K562 (cell line): Measurements from ENCODE around the gene PIK3C2B. TPM values are rescaled to one million over a fixed set of nuclear protein-coding genes. Genes with fewer than 3 reads are reported as not detected.

ENCODE experiments used
- ATAC-seq: fragments of 200-7000 bp; cut with Tn5 transposase; 3 replicates; pipeline ENCODE4 v1.9.1; 2020; ENCODE audit warnings: moderate library complexity
- BruUV-seq: library from RNA; stranded (reverse); fragments of 400-500 nt; replicated peaks from 2 replicates; lab custom pipeline; 2021; lab: Mats Ljungman, UMichigan
- CTCF ChIA-PET: fragments of 300-600 bp; formaldehyde crosslinking; extraction: SDS; loops from one replicate; lab custom pipeline; 2021; ENCODE audit warnings: low intra/inter-chr PET ratio; lab: Yijun Ruan, JAX
- POLR2A ChIA-PET: fragments of 300-600, 350-650 bp; sonication (Branson Sonifier 250); formaldehyde crosslinking; extraction: SDS; loops from one replicate; lab custom pipeline; 2021; ENCODE audit warnings: antibody characterized with exemption, inconsistent platforms; lab: Yijun Ruan, JAX
- DNase-seq, 4 experiments: peaks; one replicate each; pipeline versions ENCODE4 v3.0.0 to v3.0.0-alpha.2; 2011 to 2018; ENCODE audit warnings: low spot score in 3 of 4, mixed read lengths in 3 of 4; ENCODE audit errors: extremely low read depth in 1 of 4
- FAIRE-seq: peaks from 2 replicates; lab custom pipeline; 2011; peaks lifted over from hg19 to GRCh38; lab: Jason Lieb, UNC
- H2AFZ ChIP-seq: 2 replicates; pipeline ENCODE4 v1.6.0; 2011; ENCODE audit warnings: low read depth, low read length, control low read depth, inconsistent platforms
- H3K27ac ChIP-seq: fragments of 200-600 bp; 3 replicates; pipeline ENCODE4 v1.8.0; 2011; ENCODE audit warnings: low read depth, mild to moderate bottlenecking, control low read depth, inconsistent platforms, low read length, moderate library complexity, mixed read lengths; ENCODE audit errors: extremely low read depth
- H3K27me3 ChIP-seq, 2 experiments: fragments of 300-600 bp in 1 of 2; 2 replicates in 1 of 2; 3 replicates in 1 of 2; pipeline versions ENCODE4 v1.6.0 to v1.8.0; 2011; ENCODE audit warnings: inconsistent platforms in 2 of 2, low read length in 2 of 2, mild to moderate bottlenecking in 1 of 2, mixed read lengths in 1 of 2, moderate library complexity in 1 of 2; ENCODE audit not compliant: control insufficient read depth in 2 of 2, insufficient read depth in 2 of 2
- H3K36me3 ChIP-seq: fragments of 300-600 bp; 3 replicates; pipeline ENCODE4 v1.8.0; 2011; ENCODE audit warnings: mild to moderate bottlenecking, low read length, inconsistent platforms; ENCODE audit not compliant: control insufficient read depth, insufficient read depth
- H3K4me1 ChIP-seq, 2 experiments: fragments of 200-600 bp in 1 of 2; replicated peaks in 1 of 2; 2 replicates in 1 of 2; 3 replicates in 1 of 2; pipeline versions ENCODE4 v1.5.1 to v1.8.0; 2011; ENCODE audit warnings: inconsistent platforms in 2 of 2, low read length in 2 of 2, mild to moderate bottlenecking in 1 of 2, mixed read lengths in 1 of 2, moderate library complexity in 1 of 2; ENCODE audit not compliant: control insufficient read depth in 2 of 2, insufficient read depth in 2 of 2
- H3K4me2 ChIP-seq: 2 replicates; pipeline ENCODE4 v1.6.1; 2011; ENCODE audit warnings: low read length, control low read depth, inconsistent platforms, mixed read lengths; ENCODE audit not compliant: insufficient read depth
- H3K4me3 ChIP-seq: fragments of 200-600 bp; sonication (generic), shearing (Covaris generic); 2 replicates; pipeline ENCODE4 v1.5.1; 2016; ENCODE audit warnings: control low read depth, inconsistent platforms
- H3K79me2 ChIP-seq: fragments of 200-600 bp; 3 replicates; pipeline ENCODE4 v1.8.0; 2011; ENCODE audit warnings: low read length, inconsistent platforms; ENCODE audit not compliant: control insufficient read depth, insufficient read depth
- H3K9ac ChIP-seq, 2 experiments: 2 replicates each; pipeline versions ENCODE4 v1.6.0 to v1.6.1; 2011; ENCODE audit warnings: low read depth in 2 of 2, low read length in 2 of 2, control low read depth in 1 of 2, inconsistent platforms in 1 of 2, mild to moderate bottlenecking in 1 of 2, mixed read lengths in 1 of 2; ENCODE audit not compliant: insufficient read depth in 1 of 2
- H3K9me1 ChIP-seq: one replicate; pipeline ENCODE4 v1.6.0; 2011; ENCODE audit warnings: inconsistent platforms, mild to moderate bottlenecking, low read length, moderate library complexity; ENCODE audit not compliant: control insufficient read depth, insufficient read depth
- H3K9me3 ChIP-seq: replicated peaks from 2 replicates; pipeline ENCODE4 v1.5.1; 2011; ENCODE audit warnings: low read depth, low read length, inconsistent platforms; ENCODE audit not compliant: control insufficient read depth, insufficient read depth
- H4K20me1 ChIP-seq: replicated peaks from 2 replicates; pipeline ENCODE4 v1.6.1; 2011; ENCODE audit warnings: low read length, inconsistent platforms, mixed read lengths; ENCODE audit not compliant: control insufficient read depth, insufficient read depth
- CBFA2T2 ChIP-seq: fragments of 450-650 bp; conservative IDR thresholded peaks from 2 replicates; pipeline ENCODE4 v1.6.1; 2017; ENCODE audit warnings: mild to moderate bottlenecking
- CBFA2T3 ChIP-seq: fragments of 450-650 bp; IDR thresholded peaks from 2 replicates; pipeline ENCODE4 v1.6.1; 2017
- CCAR2 ChIP-seq: fragments of 200-400 bp; formaldehyde crosslinking; IDR thresholded peaks from 2 replicates; pipeline ENCODE4 v1.6.1; 2017; ENCODE audit warnings: mild to moderate bottlenecking, low read depth, low read length
- EP400 ChIP-seq: fragments of 450-650 bp; IDR thresholded peaks from 2 replicates; pipeline ENCODE4 v1.6.1; 2017; ENCODE audit warnings: antibody characterized with exemption, mild to moderate bottlenecking, moderate library complexity
- ESRRB ChIP-seq: fragments of 250-450 bp; sonication (Bioruptor Pico); IDR thresholded peaks from 2 replicates; pipeline ENCODE4 v1.5.0; 2020; ENCODE audit warnings: mild to moderate bottlenecking, moderate library complexity, borderline replicate concordance
- IRF9 ChIP-seq: fragments of 450-650 bp; IDR thresholded peaks from 2 replicates; pipeline ENCODE4 v1.6.1; 2016; ENCODE audit warnings: missing biosample characterization, missing genetic modification characterization
- LARP7 ChIP-seq: fragments of 450-650 bp; IDR thresholded peaks from 2 replicates; pipeline ENCODE4 v1.6.1; 2016
- MNT ChIP-seq, 2 experiments: fragments of 450-650 bp; conservative IDR thresholded peaks; 2 replicates each; pipeline ENCODE4 v1.6.1; 2017; ENCODE audit warnings: mild to moderate bottlenecking in 2 of 2, moderate library complexity in 2 of 2
- MYNN ChIP-seq, 2 experiments: sonication (generic); formaldehyde crosslinking in 1 of 2; IDR thresholded peaks; 2 replicates each; pipeline versions ENCODE4 v1.5.0 to v1.6.1; 2016 to 2020; ENCODE audit warnings: antibody characterized with exemption in 1 of 2, missing genetic modification reagents in 1 of 2
- NEUROD1 ChIP-seq: fragments of 150-350 bp; IDR thresholded peaks from 2 replicates; pipeline ENCODE4 v1.6.1; 2014; ENCODE audit warnings: borderline replicate concordance, low read length, low read depth; ENCODE audit not compliant: partially characterized antibody
- PTRF ChIP-seq: fragments of 450-650 bp; IDR thresholded peaks from 2 replicates; pipeline ENCODE4 v1.6.1; 2016; ENCODE audit warnings: mild to moderate bottlenecking, missing genetic modification characterization, missing compliant biosample characterization
- RBM17 ChIP-seq: fragments of 200-400 bp; formaldehyde crosslinking; IDR thresholded peaks from 2 replicates; pipeline ENCODE4 v1.6.1; 2017; ENCODE audit warnings: low read depth, mild to moderate bottlenecking, low read length, borderline replicate concordance
- TAL1 ChIP-seq: fragments of 450-650 bp; IDR thresholded peaks from 2 replicates; pipeline ENCODE4 v1.6.1; 2016; ENCODE audit warnings: mild to moderate bottlenecking
- TARDBP ChIP-seq: fragments of 450-650 bp; IDR thresholded peaks from 2 replicates; pipeline ENCODE4 v1.6.1; 2016
- TCF3 ChIP-seq: sonication (generic); formaldehyde crosslinking; IDR thresholded peaks from 2 replicates; pipeline ENCODE4 v1.4.0; 2020; ENCODE audit warnings: mild to moderate bottlenecking, missing genetic modification reagents
- TOE1 ChIP-seq, 2 experiments: fragments of 450-650 bp in 1 of 2; sonication (generic) in 1 of 2; formaldehyde crosslinking in 1 of 2; IDR thresholded peaks; 2 replicates each; pipeline versions ENCODE4 v1.7.1 to v1.8.0; 2016 to 2022; ENCODE audit warnings: borderline replicate concordance in 2 of 2, mild to moderate bottlenecking in 2 of 2, antibody characterized with exemption in 1 of 2, inconsistent platforms in 1 of 2, low read depth in 1 of 2, missing genetic modification reagents in 1 of 2, moderate library complexity in 1 of 2
- TRIM25 ChIP-seq: fragments of 450-650 bp; IDR thresholded peaks from 2 replicates; pipeline ENCODE4 v1.7.0; 2016; ENCODE audit warnings: borderline replicate concordance
- ZNF121 ChIP-seq: sonication (generic); formaldehyde crosslinking; conservative IDR thresholded peaks from 2 replicates; pipeline ENCODE4 v1.8.0; 2022; ENCODE audit warnings: missing genetic modification reagents
- ZNF184 ChIP-seq: sonication (generic); formaldehyde crosslinking; IDR thresholded peaks from 2 replicates; pipeline ENCODE4 v1.5.0; 2020; ENCODE audit warnings: missing genetic modification reagents
- WGBS: fragments of 100-300 bp; shearing (Covaris generic); methylation state at CpG from one replicate; pipeline ENCODE4 v1.1.6; 2016; ENCODE audit warnings: low coverage, mixed read lengths; ENCODE audit not compliant: insufficient coverage; ENCODE audit errors: missing lambda C conversion rate; 5-methylcytosine and 5-hydroxymethylcytosine counted together
- in situ Hi-C: fragments of 300-500 bp; cut with MboI; formaldehyde crosslinking; loops from 4 replicates; pipeline ENCODE4 v1.15.0; 2018; ENCODE audit warnings: inconsistent platforms, mixed read lengths
- intact Hi-C: fragments of 100-400 bp; cut with micrococcal nuclease; formaldehyde crosslinking; loops from 2 replicates; pipeline ENCODE4 v1.14.2; 2022
- polyA plus RNA-seq, 8 experiments: library from polyadenylated mRNA; depleted of rRNA in 4 of 8; stranded (reverse) in 5 of 8; unstranded in 3 of 8; fragments of >200 nt; fragmentation: Nextera tagmentation in 2 of 8; fragmentation: Illumina TruSeq in 1 of 8; extraction: Ambion mirVana in 2 of 8; extraction: Trizol in 1 of 8; gene quantifications; 2 replicates each; pipeline versions ENCODE4 v1.2.1 to v1.2.3, GENCODE V29; 2011 to 2014; ENCODE audit warnings: inconsistent platforms in 1 of 8, missing spikeins in 1 of 8
- total RNA-seq, 7 experiments: library from RNA; depleted of rRNA in 6 of 7; stranded (reverse); fragments of >200 nt in 6 of 7; fragmentation: Illumina TruSeq in 2 of 7; extraction: Trizol in 2 of 7; gene quantifications; 2 replicates each; pipeline versions ENCODE4 v1.2.1 to v1.2.3, GENCODE V29; 2011 to 2021; ENCODE audit warnings: low replicate concordance in 1 of 7

PIK3C2B gene
- total and polyA plus RNA-seq, 9 of the 15 experiments (the other 6 are each of a cell fraction or from before 2014, with no cell fraction given), result 0.10 to 2.9 (median 0.72) TPM

GRCh38 chr1:204462229-204462561 is 32.4 kb downstream of the PIK3C2B start:
- Histone ChIP-seq H3K9me3 (no peaks in the 10 kb centered on the region), H3K36me3 (no peaks in the 10 kb centered on the region), H3K27ac (no peak overlapping the region), H3K9ac (peak overlapping the region in 1 of 2 experiments; percentile 14; a peak in 1 of 4 replicates), H2AFZ (no peak overlapping the region), H3K27me3 (peaks cover 6 to 14% of the 10 kb centered on the region in 2 experiments), H3K4me1 (peaks cover 38 to 56% of the 10 kb centered on the region in 2 experiments), H3K9me1 (no peaks in the 10 kb centered on the region), H3K4me2 (no peak overlapping the region), H3K79me2 (no peaks in the 10 kb centered on the region), H4K20me1 (no peaks in the 10 kb centered on the region), H3K4me3 (no peak overlapping the region)
- CTCF ChIA-PET, result no interaction called here
- whole genome bisulfite sequencing, result 11% methylated on average over 4 of the region's 4 CpGs
- intact Hi-C loops, result no loop called here
- in situ Hi-C loops, result no loop called here
- no peak for FAIRE-seq
- peak; percentile 49 to 55 (median 52) for DNase-seq
- POLR2A ChIA-PET, result interaction anchor here (1.2 to 2.1 kb wide), 3 partner anchors 12 to 31 kb away, joined by 3 to 5 read pairs (median 3); no protein-coding TSS in a partner anchor
- no TSS peak for BruUV-seq
- peak; percentile 16; the same call in 2 of the 3 replicates for ATAC-seq
- TF ChIP-seq TOE1 (IDR thresholded peaks at IDR 0.05; ENCODE audit: borderline replicate concordance), result no peak
- no peak for TF ChIP-seq TOE1 (CRISPR knock-in tag; IDR thresholded peaks at IDR 0.05; ENCODE audit: borderline replicate concordance, low read depth)
- TF ChIP-seq EP400, result no peak
- TF ChIP-seq MYNN (IDR thresholded peaks at IDR 0.05), result no peak
- TF ChIP-seq MYNN (CRISPR knock-in tag; IDR thresholded peaks at IDR 0.05), result no peak
- TF ChIP-seq LARP7, result no peak
- peak; percentile 44; the same call in 1 of the 2 replicates for TF ChIP-seq TAL1
- TF ChIP-seq RBM17, result no peak
- TF ChIP-seq CBFA2T2, result peak; percentile 49
- no peak for TF ChIP-seq PTRF
- no peak for TF ChIP-seq NEUROD1
- no peak for TF ChIP-seq TRIM25
- TF ChIP-seq ESRRB (CRISPR knock-in tag), result no peak
- peak; percentile 68 for TF ChIP-seq CBFA2T3
- no peak for TF ChIP-seq ZNF184 (CRISPR knock-in tag)
- peak; percentile 74 for TF ChIP-seq TCF3
- TF ChIP-seq CCAR2, result no peak
- no peak for TF ChIP-seq IRF9 (tag)
- no peak for TF ChIP-seq MNT (conservative IDR thresholded peaks at IDR 0.05)
- no peak for TF ChIP-seq TARDBP
- no peak for TF ChIP-seq ZNF121 (CRISPR knock-in tag)
